HG02623 (cell line): ENCODE measurements around the gene UBLCP1.
A peak's percentile ranks its signal among the peaks of the same experiment; 100 is the strongest.
"Not testable (repeated sequence)": the region's sequence is repeated elsewhere in the genome, so short reads cannot be mapped to it uniquely, and the experiment has no call there.

Experiments used
- ATAC-seq: cut with Tn5 transposase; IDR thresholded peaks from one replicate; pipeline ENCODE4 v1.9.1; 2021; ENCODE audit warnings: moderate library complexity; ENCODE audit not compliant: unreplicated experiment

Gene UBLCP1, protein sequence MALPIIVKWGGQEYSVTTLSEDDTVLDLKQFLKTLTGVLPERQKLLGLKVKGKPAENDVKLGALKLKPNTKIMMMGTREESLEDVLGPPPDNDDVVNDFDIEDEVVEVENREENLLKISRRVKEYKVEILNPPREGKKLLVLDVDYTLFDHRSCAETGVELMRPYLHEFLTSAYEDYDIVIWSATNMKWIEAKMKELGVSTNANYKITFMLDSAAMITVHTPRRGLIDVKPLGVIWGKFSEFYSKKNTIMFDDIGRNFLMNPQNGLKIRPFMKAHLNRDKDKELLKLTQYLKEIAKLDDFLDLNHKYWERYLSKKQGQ

GRCh38 chr5:159262859-159263568, at the start of gene UBLCP1:
Gene UBLCP1, plus strand, starts transcription at chr5:159263290. Its CDS starts 5,626 bp downstream, at chr5:159268916.
- peak; percentile 88 for ATAC-seq

GRCh38 chr5:159214486-159215271, 48.4 kb upstream of the UBLCP1 start:
- no peak for ATAC-seq

GRCh38 chr5:159215886-159216285, 47.2 kb upstream of the UBLCP1 start:
- ATAC-seq: no peak

DNA sequence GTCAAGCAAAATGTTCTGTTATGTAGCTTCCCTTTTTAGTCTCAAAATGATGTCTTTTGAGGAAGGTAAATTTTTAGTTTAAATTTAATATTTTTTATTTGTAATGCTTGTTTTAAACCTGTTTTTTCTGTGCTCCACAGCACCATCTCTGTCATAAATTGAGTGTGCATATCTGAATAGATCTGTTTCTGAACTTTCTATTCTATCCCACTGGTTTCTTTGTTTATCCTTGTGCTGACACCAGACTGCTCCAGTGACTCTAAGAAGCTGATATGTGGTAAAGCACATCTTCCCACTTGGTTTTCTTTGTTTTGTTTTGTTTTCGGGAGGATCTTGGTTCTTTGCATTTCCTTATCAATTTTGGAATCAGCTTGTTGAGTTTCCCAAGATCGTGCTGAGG, 46.6 kb upstream of the UBLCP1 start:
- no peak for ATAC-seq

DNA sequence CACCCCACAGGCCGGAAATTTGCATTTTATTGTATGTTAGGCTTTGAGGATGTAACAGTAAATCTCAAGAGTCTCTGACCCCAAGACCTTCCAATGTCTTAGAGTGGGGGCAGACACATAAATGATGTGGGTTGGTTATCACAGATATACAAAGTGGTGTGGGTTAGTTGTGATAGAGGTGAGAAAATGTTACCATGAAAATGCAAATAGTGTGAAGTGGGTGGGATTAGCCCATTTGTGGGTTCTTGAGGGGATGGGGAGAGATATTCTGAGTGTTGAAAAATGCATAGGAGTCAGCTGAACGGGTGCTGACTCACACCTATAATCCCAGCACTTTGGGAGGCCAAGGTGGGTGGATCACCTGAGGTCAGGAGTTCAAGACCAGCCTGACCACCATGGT, 45.9 kb upstream of the UBLCP1 start:
- ATAC-seq: no peak

DNA sequence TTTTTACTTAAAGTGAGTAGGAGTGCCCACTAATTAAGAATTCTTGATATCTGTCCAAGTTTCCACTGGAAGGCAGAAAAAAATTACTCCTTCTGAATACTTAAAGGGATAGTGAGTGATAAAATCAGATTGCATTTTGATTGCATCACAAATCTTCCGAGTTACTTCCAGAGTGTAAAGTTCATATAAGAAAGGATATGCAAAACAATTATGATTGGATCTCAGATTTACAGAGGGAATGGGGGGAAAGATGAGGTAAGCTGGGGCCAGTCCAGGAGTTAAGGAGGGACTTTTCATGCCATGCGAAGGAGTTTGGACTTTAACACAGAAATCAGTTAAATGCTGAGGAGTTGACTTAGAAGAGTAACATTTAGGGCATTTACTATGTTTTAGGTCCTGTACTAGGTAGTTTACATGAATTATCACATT, 44.5 kb upstream of the UBLCP1 start:
- ATAC-seq: no peak

- ATAC-seq: no peak
Observed at GRCh38 chr5:159220206-159220605, 42.9 kb upstream of the UBLCP1 start.

DNA sequence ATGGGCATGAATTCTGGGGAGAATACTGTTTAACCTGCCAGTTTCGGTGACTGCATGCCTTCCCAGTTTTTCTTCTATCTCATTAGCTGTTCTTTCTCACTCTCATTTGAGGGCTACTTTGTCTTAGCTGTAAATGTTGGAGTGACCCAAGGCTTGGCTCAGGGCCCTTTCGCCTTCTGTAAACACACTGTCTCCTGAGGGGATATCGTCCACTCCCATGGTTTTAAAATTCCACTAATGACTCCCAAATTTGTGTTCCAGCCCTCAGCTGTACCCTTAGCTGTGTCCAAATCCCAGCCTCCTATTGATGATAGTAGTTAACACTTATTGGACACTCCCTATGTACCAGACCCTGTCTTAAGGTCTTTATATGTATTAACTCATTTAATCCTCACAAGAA, 39.6 kb upstream of the UBLCP1 start:
- no peak for ATAC-seq

- no peak for ATAC-seq
Observed at GRCh38 chr5:159224471-159224870, 38.6 kb upstream of the UBLCP1 start.

DNA sequence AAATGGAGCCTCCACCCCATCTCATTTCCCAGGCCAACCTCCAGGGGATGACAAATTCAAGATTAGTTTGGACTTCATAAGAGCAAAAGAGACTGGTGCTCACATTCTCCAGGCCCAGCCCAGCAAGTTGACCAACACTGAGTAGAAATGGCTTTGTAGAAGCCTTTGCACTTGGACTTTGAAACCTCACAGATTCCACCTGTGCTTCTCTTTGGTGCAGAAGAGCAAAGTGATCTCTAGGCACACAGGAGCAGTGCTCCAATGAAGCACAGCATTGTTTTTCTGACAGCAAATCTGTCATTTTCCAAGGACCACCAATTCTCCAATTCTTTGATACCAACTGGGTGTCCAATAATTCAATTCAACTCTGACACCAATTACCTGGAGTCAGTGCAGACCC, 36.6 kb upstream of the UBLCP1 start:
- no peak for ATAC-seq

- ATAC-seq: no peak
Observed at GRCh38 chr5:159227452-159227851, 35.6 kb upstream of the UBLCP1 start.

DNA sequence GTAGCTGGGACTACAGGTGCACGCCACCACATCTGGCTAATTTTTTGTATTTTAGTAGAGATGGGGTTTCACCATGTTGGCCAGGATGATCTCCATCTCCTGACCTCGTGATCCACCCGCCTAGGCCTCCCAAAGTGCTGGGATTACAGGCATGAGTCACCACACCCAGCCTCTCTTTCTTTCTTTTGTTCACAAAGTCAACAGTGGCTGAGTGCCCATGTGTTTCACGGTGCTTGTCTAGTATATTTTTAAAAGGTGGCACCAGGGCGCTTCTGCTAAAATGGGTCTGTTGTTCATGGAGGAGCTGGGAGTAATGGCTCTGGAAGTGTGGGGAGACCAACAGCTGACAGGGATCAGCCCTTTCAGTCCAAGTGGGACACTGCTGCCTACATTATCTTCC, 35.0 kb upstream of the UBLCP1 start:
- not testable (repeated sequence) for ATAC-seq

DNA sequence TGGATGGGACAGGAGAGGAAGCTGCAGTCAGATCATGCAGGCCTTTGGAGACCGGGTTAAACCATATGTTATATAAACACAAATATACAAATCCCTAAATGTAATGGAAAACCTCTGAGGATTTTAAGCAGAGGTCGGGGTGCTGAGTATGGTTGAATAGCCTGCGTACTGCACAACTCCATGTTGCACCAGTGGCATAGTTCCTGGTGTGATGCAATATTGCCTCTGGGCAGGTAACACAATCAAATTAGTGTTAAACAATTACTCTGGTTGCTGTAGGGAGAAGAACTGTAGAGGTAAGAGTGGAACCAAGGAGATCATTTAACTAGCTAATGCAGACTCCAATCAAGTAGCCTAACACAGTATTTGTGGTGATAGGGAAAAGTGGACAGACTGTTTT, 32.4 kb upstream of the UBLCP1 start:
- no peak for ATAC-seq

- no peak for ATAC-seq
Observed at GRCh38 chr5:159231167-159231566, 31.9 kb upstream of the UBLCP1 start.

DNA sequence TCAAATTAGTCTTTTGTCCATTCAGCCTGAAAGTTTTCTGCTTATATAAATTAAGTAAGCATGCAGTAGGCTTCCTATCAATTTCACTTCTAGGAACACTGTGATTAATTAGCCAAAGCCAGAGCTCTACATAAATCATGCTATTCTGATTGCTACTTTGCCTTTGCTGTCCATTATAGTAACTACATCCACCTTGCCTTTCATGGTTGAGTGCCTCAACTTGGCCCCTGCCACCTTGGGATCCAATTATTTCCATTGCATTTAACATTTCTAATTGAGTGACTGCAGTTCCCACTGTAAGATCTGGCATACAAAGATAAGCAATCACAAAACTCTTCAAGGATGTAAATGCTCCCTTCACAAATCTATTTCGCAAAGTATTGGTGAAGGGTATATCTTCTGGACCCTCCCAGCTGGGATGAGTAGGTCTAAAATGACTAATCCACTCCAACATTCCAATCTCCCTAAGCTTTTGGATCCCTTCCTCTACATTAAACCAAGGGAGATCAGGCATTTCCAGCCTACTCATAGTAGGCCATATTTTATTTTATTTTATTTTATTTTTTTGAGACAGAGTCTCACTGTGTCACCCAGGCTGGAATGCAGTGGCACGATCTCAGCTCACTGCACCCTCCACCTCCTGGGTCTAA, 27.1 kb upstream of the UBLCP1 start:
- ATAC-seq: not testable (repeated sequence)

DNA sequence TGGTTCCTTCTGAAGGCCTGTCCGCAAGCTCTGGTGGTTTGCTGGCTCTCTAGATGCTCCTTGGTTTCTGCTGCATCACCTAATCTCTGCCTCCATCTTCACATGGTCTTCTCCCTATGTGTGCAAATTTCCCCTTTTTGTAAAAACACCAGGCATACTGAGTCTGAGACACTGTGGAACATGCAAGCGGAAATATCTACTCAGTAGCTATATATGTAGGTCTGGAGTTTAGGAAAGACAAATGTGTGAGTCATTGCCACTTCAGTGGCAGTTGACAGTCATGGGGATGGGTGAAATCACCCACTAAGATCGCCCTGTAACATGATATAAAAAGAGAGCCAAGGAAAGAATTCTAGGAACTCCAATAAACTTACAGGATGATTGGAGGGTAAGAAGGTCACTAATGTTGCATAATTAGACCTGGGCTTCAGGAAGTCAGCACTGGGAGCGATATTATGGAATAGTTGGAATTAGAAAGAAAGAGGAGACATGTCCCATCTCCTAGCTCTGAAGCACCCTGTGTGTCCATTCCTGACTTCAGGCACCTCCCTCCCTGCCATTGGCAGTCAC, 22.7 kb upstream of the UBLCP1 start:
- ATAC-seq: no peak

DNA sequence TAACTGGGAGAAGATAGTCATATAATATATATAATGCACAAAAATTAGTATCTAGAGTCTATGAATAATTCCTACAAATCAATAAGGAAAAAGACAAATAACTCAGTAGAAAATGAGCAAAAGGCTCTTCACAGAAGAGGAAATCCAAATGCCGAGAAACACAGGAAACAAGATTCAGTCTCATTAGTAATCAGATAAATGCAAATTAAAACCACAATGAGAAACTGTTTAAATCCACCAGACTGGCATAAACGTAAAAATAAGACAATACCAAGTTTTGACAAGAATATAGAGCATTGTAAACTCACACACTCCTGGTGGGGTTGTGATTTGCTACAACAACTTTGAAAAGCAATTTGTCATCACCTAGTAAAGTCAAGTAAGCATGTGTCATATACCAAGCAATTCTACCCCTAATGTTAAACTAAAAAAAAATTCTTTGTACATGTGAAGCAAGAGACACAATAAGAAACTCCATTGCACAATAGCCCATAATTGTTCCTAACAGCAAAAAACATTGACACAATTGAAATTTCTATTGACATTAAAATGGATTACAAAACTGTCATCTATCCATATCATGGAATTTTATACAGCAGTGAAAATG, 21.0 kb upstream of the UBLCP1 start:
- no peak for ATAC-seq

DNA sequence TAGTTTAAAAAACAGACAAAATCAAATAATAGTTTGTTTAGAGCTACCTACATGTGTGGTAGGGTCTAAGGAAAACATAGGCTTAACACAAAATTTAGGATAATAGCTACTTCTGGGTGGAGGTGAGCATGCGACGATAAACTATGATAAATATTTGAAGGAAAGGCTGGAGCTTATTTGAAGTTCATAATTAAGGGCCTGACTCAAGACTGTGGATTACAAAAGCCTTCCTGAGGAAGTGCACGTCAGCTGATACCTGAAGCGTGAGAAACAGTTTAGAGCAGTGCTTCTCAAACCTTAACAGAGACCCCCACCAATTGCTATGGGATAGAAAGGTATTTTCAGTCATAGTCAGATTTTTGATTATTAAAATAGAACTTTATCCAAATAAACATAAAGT, 20.4 kb upstream of the UBLCP1 start:
- no peak for ATAC-seq

- ATAC-seq: no peak
Observed at GRCh38 chr5:159243385-159243784, 19.7 kb upstream of the UBLCP1 start.

GRCh38 chr5:159244163-159244562, 18.9 kb upstream of the UBLCP1 start:
- ATAC-seq: no peak
